BLaER1 (cell line): ENCODE data around the gene PFAS.
A peak's percentile ranks its signal among the peaks of the same experiment; 100 is the strongest.

Source experiments
- H3K27ac ChIP-seq: shearing (Covaris generic); formaldehyde crosslinking; 2 replicates; pipeline ENCODE4 v1.8.1; 2022
- H3K27me3 ChIP-seq: shearing (Covaris generic); formaldehyde crosslinking; 2 replicates; pipeline ENCODE4 v1.8.1; 2022
- H3K36me3 ChIP-seq: shearing (Covaris generic); formaldehyde crosslinking; 2 replicates; pipeline ENCODE4 v1.8.1; 2022
- H3K4me1 ChIP-seq: shearing (Covaris generic); formaldehyde crosslinking; 2 replicates; pipeline ENCODE4 v1.8.1; 2022
- H3K4me2 ChIP-seq: shearing (Covaris generic); formaldehyde crosslinking; 2 replicates; pipeline ENCODE4 v1.8.1; 2022
- H3K4me3 ChIP-seq: shearing (Covaris generic); formaldehyde crosslinking; 2 replicates; pipeline ENCODE4 v1.8.1; 2022
- H3K9ac ChIP-seq: shearing (Covaris generic); formaldehyde crosslinking; 2 replicates; pipeline ENCODE4 v1.8.1; 2022
- H3K9me3 ChIP-seq: shearing (Covaris generic); formaldehyde crosslinking; 2 replicates; pipeline ENCODE4 v1.8.1; 2022
- H4K20me1 ChIP-seq: shearing (Covaris generic); formaldehyde crosslinking; 2 replicates; pipeline ENCODE4 v1.8.1; 2022
- Cebpa-rat ChIP-seq: shearing (Covaris generic); IDR thresholded peaks from 2 replicates; pipeline ENCODE4 v1.8.1; 2022

The PFAS gene

GRCh38 chr17:8283356-8283755, 34.3 kb downstream of the PFAS start:
- Histone ChIP-seq H4K20me1 (no peaks in the 10 kb centered on the region), H3K9ac (no peak overlapping the region), H3K4me3 (no peak overlapping the region), H3K4me1 (peaks cover 20% of the 10 kb centered on the region), H3K27me3 (no peaks in the 10 kb centered on the region), H3K27ac (no peak overlapping the region), H3K36me3 (no peaks in the 10 kb centered on the region), H3K9me3 (no peaks in the 10 kb centered on the region), H3K4me2 (no peak overlapping the region)
- TF ChIP-seq Cebpa-rat = no peak

DNA sequence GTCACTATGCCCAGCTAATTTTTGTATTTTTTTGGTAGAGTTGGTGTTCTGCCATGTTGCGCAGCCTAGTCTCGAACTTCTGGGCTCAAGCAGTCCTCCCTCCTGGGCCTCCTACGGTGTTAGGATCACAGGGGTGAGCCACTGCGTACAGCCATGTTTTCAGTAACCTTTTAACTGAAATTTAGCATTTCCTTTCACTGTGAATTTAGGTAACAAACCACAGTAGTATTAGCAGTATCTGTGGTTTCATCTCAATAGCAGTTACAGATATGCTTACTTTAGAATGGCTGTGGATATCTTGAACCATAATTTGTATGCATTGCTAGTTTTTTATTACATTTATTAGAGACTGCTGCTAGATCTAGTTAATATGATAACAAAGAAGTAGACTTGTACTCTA, 35.0 kb downstream of the PFAS start:
- Histone ChIP-seq H3K4me2 (no peak overlapping the region), H4K20me1 (no peaks in the 10 kb centered on the region), H3K9ac (no peak overlapping the region), H3K27ac (no peak overlapping the region), H3K27me3 (no peaks in the 10 kb centered on the region), H3K9me3 (no peaks in the 10 kb centered on the region), H3K4me3 (no peak overlapping the region), H3K4me1 (peaks cover 20% of the 10 kb centered on the region), H3K36me3 (no peaks in the 10 kb centered on the region)
- no peak for TF ChIP-seq Cebpa-rat

DNA sequence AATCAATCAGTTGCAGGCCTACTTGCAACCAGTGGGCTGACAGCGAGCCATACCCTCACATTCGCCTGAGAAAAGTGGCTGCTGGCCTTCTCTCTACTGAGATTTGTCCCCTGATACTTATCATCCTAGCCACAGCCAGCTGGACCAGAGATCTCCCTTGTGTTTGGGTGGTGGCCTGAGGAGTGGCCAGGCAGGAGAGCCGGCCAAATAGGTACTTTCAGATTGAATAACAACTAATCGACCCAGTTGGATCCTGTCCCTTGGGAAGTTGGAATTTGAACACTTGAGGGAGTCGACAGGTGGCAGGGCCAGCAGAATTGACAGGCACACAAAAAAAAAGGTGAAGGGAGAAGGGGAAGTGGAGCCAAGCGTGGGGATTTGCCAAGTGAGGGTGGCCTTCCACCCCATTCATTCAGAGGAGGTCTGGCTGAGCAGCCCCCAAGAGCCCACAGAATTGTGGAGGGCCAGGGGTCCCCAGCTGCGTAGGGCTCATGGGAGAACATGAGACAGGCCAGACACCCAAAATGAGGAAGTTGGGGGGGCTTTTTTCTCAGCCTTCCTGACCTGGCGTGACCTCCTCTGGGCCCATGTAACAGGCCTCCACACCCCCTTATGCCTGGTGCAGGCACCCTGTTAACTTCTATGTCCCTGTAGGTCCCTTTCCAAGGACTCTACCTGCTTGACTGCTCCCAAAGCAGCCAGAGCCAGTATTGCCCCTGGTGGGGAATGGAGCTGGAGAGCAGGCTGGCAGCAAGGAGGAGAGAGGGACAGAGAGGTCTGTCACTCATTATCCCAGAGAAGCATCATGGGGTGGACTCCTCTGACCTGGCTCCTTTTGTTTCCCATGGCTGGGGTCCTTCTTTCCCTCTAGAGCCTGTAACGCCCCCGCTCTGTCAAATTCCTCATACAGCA, 36.4 kb downstream of the PFAS start:
- Histone ChIP-seq H3K27me3 (no peaks in the 10 kb centered on the region), H3K4me3 (no peak overlapping the region), H3K9me3 (no peaks in the 10 kb centered on the region), H3K27ac (peak overlapping the region; percentile 66), H4K20me1 (no peaks in the 10 kb centered on the region), H3K4me2 (peak overlapping the region; percentile 65), H3K4me1 (peaks cover 34% of the 10 kb centered on the region), H3K9ac (0 out of 2 replicates have a peak overlapping the region, but pooled peaks have one; percentile 24), H3K36me3 (0 out of 2 replicates have a peak, but pooled peaks cover 2% of the 10 kb centered on the region)
- TF ChIP-seq Cebpa-rat = no peak

DNA sequence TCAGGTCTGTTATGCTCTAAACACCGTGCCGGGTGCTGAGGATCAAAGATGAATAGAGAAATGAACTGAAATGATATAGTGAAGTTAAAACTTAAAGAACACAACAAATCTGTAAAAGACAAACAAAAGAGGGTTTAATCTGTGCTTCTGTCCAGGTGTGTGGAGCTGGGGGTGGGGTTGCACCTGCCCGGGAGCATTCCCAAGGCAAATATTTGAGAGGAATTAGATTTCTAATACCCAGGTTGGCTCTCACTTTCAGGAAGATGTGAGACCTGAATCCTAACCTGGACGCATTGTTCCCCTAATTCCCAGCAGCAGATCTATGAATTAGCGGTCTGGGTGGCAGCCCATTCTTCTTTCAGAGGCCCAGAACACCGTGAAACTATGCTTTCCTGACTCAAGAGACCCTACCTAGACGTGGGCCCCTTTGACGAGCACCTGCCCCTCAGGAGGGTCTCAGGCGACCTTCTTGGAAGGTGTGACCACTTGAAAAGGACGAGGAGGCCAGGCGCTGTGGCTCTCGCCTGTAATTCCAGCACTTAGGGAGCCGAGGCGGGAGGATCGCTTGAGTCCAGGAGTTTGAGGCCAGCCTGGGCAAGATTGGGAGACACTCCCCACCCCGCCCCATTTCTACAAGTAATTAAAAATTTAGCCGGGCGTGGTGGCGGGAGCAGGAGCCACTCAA, 38.7 kb downstream of the PFAS start:
- TF ChIP-seq Cebpa-rat = no peak
- Histone ChIP-seq H3K27me3 (no peaks in the 10 kb centered on the region), H3K9me3 (no peaks in the 10 kb centered on the region), H4K20me1 (no peaks in the 10 kb centered on the region), H3K36me3 (0 out of 2 replicates have a peak, but pooled peaks cover 10% of the 10 kb centered on the region), H3K27ac (peak overlapping the region; percentile 86), H3K4me2 (peak overlapping the region; percentile 98), H3K4me1 (peaks cover 41% of the 10 kb centered on the region), H3K9ac (peak overlapping the region; percentile 88), H3K4me3 (peak overlapping the region; percentile 86)

DNA sequence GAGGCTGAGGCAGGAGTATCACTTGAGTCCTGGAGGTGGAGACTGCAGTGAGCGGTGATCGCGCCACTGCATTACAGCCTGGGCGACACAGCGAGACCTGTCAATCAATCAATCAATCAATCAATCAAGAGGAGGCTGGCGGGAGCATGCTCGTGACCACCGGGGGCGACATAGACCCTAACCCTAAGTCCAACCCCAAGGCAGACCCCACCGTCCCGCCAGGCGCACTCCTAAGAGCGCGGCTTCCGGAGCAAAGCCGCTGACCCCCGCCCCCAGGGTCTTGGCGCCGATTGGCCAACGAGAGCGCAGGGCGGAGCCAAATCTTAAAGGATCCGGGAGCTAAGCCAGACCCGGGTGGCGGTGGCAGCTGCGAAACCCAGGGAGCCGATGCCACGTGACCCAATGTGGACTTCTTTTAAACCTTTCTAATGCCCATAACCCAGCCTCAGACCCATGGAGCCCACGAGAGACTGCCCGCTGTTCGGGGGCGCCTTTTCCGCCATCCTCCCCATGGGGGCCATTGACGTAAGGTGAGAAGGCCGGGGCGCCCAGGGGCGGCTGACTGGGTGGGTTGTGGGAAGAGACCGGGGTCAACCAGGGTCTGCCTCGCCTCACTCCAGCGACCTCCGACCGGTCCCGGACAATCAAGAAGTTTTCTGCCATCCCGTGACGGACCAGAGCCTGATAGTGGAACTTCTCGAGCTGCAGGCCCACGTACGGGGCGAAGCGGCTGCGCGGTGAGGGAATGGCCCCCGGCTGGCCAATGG, 39.4 kb downstream of the PFAS start, which contains the start of gene RANGRF:
RANGRF (plus strand) TSS at position 335 of the 767 bp plus-strand sequence; CDS start at position 454, 119 bp downstream.
- peak within 1 kb of the TSS; percentile 86 for H3K27ac ChIP-seq
- H3K27me3 ChIP-seq = no peaks in the 10 kb centered on the region

GRCh38 chr17:8289103-8289397, 40.0 kb downstream of the PFAS start:
- Histone ChIP-seq H3K9me3 (no peaks in the 10 kb centered on the region), H3K4me3 (peak overlapping the region; percentile 86), H3K9ac (peak overlapping the region; percentile 88), H3K4me2 (peak overlapping the region; percentile 98), H3K36me3 (0 out of 2 replicates have a peak, but pooled peaks cover 10% of the 10 kb centered on the region), H4K20me1 (no peaks in the 10 kb centered on the region), H3K27ac (peak overlapping the region; percentile 86), H3K27me3 (no peaks in the 10 kb centered on the region), H3K4me1 (peaks cover 48% of the 10 kb centered on the region)
- no peak for TF ChIP-seq Cebpa-rat

More for the DNA sequence above, 39.4 kb downstream of the PFAS start, which contains the start of gene RANGRF:
- peaks cover 48% of the 10 kb centered on the region for H3K4me1 ChIP-seq
- H3K4me2 ChIP-seq = peak within 1 kb of the TSS; percentile 98
- H3K9ac ChIP-seq = peak within 1 kb of the TSS; percentile 88
- H3K36me3 ChIP-seq = 0 out of 2 replicates have a peak, but pooled peaks cover 10% of the 10 kb centered on the region
- H4K20me1 ChIP-seq = no peaks in the 10 kb centered on the region
- H3K4me3 ChIP-seq = peak within 1 kb of the TSS; percentile 86
- TF ChIP-seq Cebpa-rat = no peak
- H3K9me3 ChIP-seq = no peaks in the 10 kb centered on the region

DNA sequence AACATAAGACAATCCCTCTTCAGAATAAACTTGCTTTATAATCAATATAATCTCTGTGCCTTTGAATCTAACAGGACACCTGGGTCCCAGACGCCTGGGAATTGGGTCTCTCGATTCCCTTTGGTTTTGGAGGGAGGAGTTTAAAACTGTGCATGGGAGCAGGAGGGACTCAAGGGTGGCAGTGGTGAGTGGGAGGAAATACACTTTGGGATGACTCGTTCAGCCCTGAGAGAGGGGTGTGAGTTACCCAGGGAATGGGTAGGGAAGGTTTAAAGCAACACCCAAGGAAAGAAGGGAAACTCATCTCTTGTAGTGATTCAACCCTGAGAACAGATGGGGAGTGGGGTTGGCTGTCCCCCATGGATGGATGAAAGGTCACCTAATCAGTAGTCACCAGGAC, 41.0 kb downstream of the PFAS start:
- Histone ChIP-seq H3K9ac (peak overlapping the region; percentile 88; the same call in 1 of the 2 replicates), H3K9me3 (no peaks in the 10 kb centered on the region), H3K27ac (no peak overlapping the region), H3K4me2 (peak overlapping the region; percentile 98), H3K27me3 (no peaks in the 10 kb centered on the region), H3K4me1 (peaks cover 57% of the 10 kb centered on the region), H3K4me3 (no peak overlapping the region), H3K36me3 (0 out of 2 replicates have a peak, but pooled peaks cover 10% of the 10 kb centered on the region), H4K20me1 (no peaks in the 10 kb centered on the region)
- no peak for TF ChIP-seq Cebpa-rat

- Histone ChIP-seq H3K4me2 (peak overlapping the region; percentile 21; the same call in 1 of the 2 replicates), H4K20me1 (no peaks in the 10 kb centered on the region), H3K27me3 (no peaks in the 10 kb centered on the region), H3K27ac (0 out of 2 replicates have a peak overlapping the region, but pooled peaks have one; percentile 13), H3K4me3 (no peak overlapping the region), H3K4me1 (peaks cover 50% of the 10 kb centered on the region), H3K36me3 (0 out of 2 replicates have a peak, but pooled peaks cover 10% of the 10 kb centered on the region), H3K9me3 (no peaks in the 10 kb centered on the region), H3K9ac (no peak overlapping the region)
- TF ChIP-seq Cebpa-rat = no peak
Measured at GRCh38 chr17:8292639-8293395, 43.7 kb downstream of the PFAS start.

DNA sequence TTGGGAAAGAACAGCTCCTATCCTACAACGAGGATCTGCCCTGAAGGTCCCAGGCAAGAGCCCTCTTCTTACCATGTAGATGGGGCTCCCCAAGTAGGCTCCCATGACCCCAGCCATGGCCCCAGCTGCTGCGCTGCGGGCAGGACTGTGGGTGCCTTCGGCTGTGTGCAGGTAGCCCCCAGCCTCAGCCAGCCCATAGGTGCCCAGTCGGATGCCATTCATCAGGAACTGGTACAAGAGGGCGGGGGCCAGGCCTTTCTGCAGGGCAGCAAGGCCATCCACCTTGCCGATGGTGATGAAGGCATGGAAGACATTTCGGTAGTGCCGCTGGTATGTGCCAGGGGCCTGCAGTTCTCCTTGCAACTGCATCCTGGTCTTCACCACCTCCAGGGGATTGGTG, 45.3 kb downstream of the PFAS start:
- Histone ChIP-seq H4K20me1 (no peaks in the 10 kb centered on the region), H3K4me2 (peak overlapping the region; percentile 87), H3K4me1 (peaks cover 43% of the 10 kb centered on the region), H3K9me3 (no peaks in the 10 kb centered on the region), H3K27me3 (no peaks in the 10 kb centered on the region), H3K9ac (peak overlapping the region; percentile 82), H3K27ac (no peak overlapping the region; the same call in 1 of the 2 replicates), H3K4me3 (peak overlapping the region; percentile 78; the same call in 1 of the 2 replicates), H3K36me3 (0 out of 2 replicates have a peak, but pooled peaks cover 10% of the 10 kb centered on the region)
- no peak for TF ChIP-seq Cebpa-rat
